Calu3 (cell line): ENCODE results near the gene CD9. TPM values are rescaled to one million over a fixed set of nuclear protein-coding genes. Genes with fewer than 3 reads are reported as not detected.

Source experiments
- BruUV-seq: library from RNA; stranded (reverse); fragments of 400-500 nt; replicated peaks from 2 replicates; lab custom pipeline; 2021; lab: Mats Ljungman, UMichigan
- CTCF ChIA-PET: fragments of 300-600 bp; sonication (Branson Sonifier 250); formaldehyde crosslinking; loops from one replicate; lab custom pipeline; 2022; ENCODE audit warnings: antibody characterized with exemption; lab: Charles Lee
- DNase-seq: peaks from one replicate; pipeline ENCODE4 v3.0.0; 2022
- H3K27ac Mint-ChIP-seq: one replicate; pipeline ENCODE4 v1.8.0; 2022; ENCODE audit warnings: mixed read lengths; ENCODE audit not compliant: unreplicated experiment
- H3K27me3 Mint-ChIP-seq: one replicate; pipeline ENCODE4 v1.8.0; 2022; ENCODE audit warnings: mixed read lengths; ENCODE audit not compliant: unreplicated experiment
- H3K36me3 Mint-ChIP-seq: one replicate; pipeline ENCODE4 v1.8.0; 2022; ENCODE audit warnings: mild to moderate bottlenecking, moderate library complexity, mixed read lengths; ENCODE audit not compliant: insufficient read depth, unreplicated experiment
- H3K4me1 Mint-ChIP-seq: one replicate; pipeline ENCODE4 v1.8.0; 2022; ENCODE audit warnings: mild to moderate bottlenecking, low read depth, mixed read lengths; ENCODE audit not compliant: unreplicated experiment
- H3K4me3 Mint-ChIP-seq: one replicate; pipeline ENCODE4 v1.8.0; 2022; ENCODE audit warnings: mild to moderate bottlenecking, low read depth, moderate library complexity, mixed read lengths; ENCODE audit not compliant: unreplicated experiment
- H3K9me3 Mint-ChIP-seq: one replicate; pipeline ENCODE4 v1.8.0; 2022; ENCODE audit warnings: low read depth, mixed read lengths; ENCODE audit not compliant: unreplicated experiment
- CTCF ChIP-seq: fragments of 200-600 bp; IDR thresholded peaks from one replicate; pipeline ENCODE4 v1.8.0; 2022; ENCODE audit warnings: antibody characterized with exemption; ENCODE audit not compliant: unreplicated experiment
- intact Hi-C: fragments of 100-400 bp; cut with micrococcal nuclease; formaldehyde crosslinking; loops from one replicate; pipeline ENCODE4 v1.10.0; 2022; ENCODE audit not compliant: unreplicated experiment
- total RNA-seq: library from RNA; stranded (reverse); gene quantifications from 2 replicates; pipeline ENCODE4 v1.2.3, GENCODE V29; 2022

Gene CD9
- total RNA-seq, 1 experiment from 2014 or later = 128 TPM

GRCh38 chr12:6223545-6223944, 23.3 kb downstream of the CD9 start:
- Mint-ChIP-seq H3K27me3 (no peaks in the 10 kb centered on the region), H3K36me3 (peaks cover 28% of the 10 kb centered on the region), H3K4me1 (peaks cover 30% of the 10 kb centered on the region), H3K9me3 (no peaks in the 10 kb centered on the region), H3K4me3 (no peak overlapping the region), H3K27ac (no peak overlapping the region)
- DNase-seq = no peak
- BruUV-seq = no TSS peak
- CTCF ChIA-PET = no interaction called here
- intact Hi-C loops = no loop called here
- no peak for TF ChIP-seq CTCF

- no peak for TF ChIP-seq CTCF
- Mint-ChIP-seq H3K9me3 (no peaks in the 10 kb centered on the region), H3K27ac (no peak overlapping the region), H3K27me3 (no peaks in the 10 kb centered on the region), H3K4me1 (peaks cover 25% of the 10 kb centered on the region), H3K36me3 (peaks cover 28% of the 10 kb centered on the region), H3K4me3 (no peak overlapping the region)
- CTCF ChIA-PET = no interaction called here
- no peak for DNase-seq
- BruUV-seq = no TSS peak
- intact Hi-C loops = no loop called here
Measured at GRCh38 chr12:6224550-6224949, 24.4 kb downstream of the CD9 start.

GRCh38 chr12:6225630-6226001, 25.4 kb downstream of the CD9 start:
- CTCF ChIA-PET = no interaction called here
- H3K27ac Mint-ChIP-seq = no peak overlapping the region
- no TSS peak for BruUV-seq

GRCh38 chr12:6226002-6226678, 25.9 kb downstream of the CD9 start:
- no peaks in the 10 kb centered on the region for H3K9me3 Mint-ChIP-seq
- H3K4me3 Mint-ChIP-seq = no peak overlapping the region

More at GRCh38 chr12:6225630-6226001, 25.4 kb downstream of the CD9 start:
- Mint-ChIP-seq H3K4me1 (peaks cover 14% of the 10 kb centered on the region), H3K9me3 (no peaks in the 10 kb centered on the region), H3K36me3 (peaks cover 25% of the 10 kb centered on the region), H3K27me3 (no peaks in the 10 kb centered on the region), H3K4me3 (no peak overlapping the region)
- TF ChIP-seq CTCF = no peak
- intact Hi-C loops = no loop called here
- DNase-seq = no peak

More at GRCh38 chr12:6226002-6226678, 25.9 kb downstream of the CD9 start:
- CTCF ChIA-PET = no interaction called here
- H3K36me3 Mint-ChIP-seq = peaks cover 25% of the 10 kb centered on the region
- no TSS peak for BruUV-seq
- peaks cover 13% of the 10 kb centered on the region for H3K4me1 Mint-ChIP-seq
- intact Hi-C loops = no loop called here
- TF ChIP-seq CTCF = no peak
- no peaks in the 10 kb centered on the region for H3K27me3 Mint-ChIP-seq
- H3K27ac Mint-ChIP-seq = no peak overlapping the region
- DNase-seq = no peak
